K562 (cell line): ENCODE results near the gene NCOR2. TPM values are rescaled to one million over a fixed set of nuclear protein-coding genes. Genes with fewer than 3 reads are reported as not detected.
A peak's percentile ranks its signal among the peaks of the same experiment; 100 is the strongest.

ENCODE experiments used
- ARHGAP35 ChIP-seq: fragments of 450-650 bp; IDR thresholded peaks from 2 replicates; pipeline ENCODE4 v1.6.1; 2018; ENCODE audit not compliant: partially characterized antibody
- ELF2 ChIP-seq: fragments of 250-450 bp; sonication (Bioruptor Pico); IDR thresholded peaks from 2 replicates; pipeline ENCODE4 v1.5.0; 2021; ENCODE audit warnings: mild to moderate bottlenecking
- HDAC1 ChIP-seq, 2 experiments: fragments of 450-650 bp; IDR thresholded peaks; 2 replicates each; pipeline ENCODE4 v1.6.1; 2016 to 2017; ENCODE audit warnings: inconsistent platforms in 1 of 2, mild to moderate bottlenecking in 1 of 2, moderate library complexity in 1 of 2
- HMGN3 ChIP-seq: IDR thresholded peaks from 2 replicates; pipeline ENCODE4 v1.6.1; 2011; ENCODE audit warnings: borderline replicate concordance, low read depth, mild to moderate bottlenecking, mixed read lengths, low read length; ENCODE audit not compliant: insufficient read length; ENCODE audit errors: extremely low read depth
- MCM5 ChIP-seq: fragments of 450-650 bp; IDR thresholded peaks from 2 replicates; pipeline ENCODE4 v1.6.1; 2016; ENCODE audit warnings: low read depth
- NFXL1 ChIP-seq: fragments of 450-650 bp; formaldehyde crosslinking; IDR thresholded peaks from 2 replicates; pipeline ENCODE4 v1.4.0; 2021; ENCODE audit warnings: mild to moderate bottlenecking
- NFYB ChIP-seq: IDR thresholded peaks from 2 replicates; pipeline ENCODE4 v1.6.1; 2011; ENCODE audit warnings: mild to moderate bottlenecking, moderate library complexity; ENCODE audit not compliant: insufficient read length; ENCODE audit errors: extremely low read depth
- NKRF ChIP-seq: fragments of 450-650 bp; IDR thresholded peaks from 2 replicates; pipeline ENCODE4 v1.6.1; 2016; ENCODE audit warnings: borderline replicate concordance
- RBBP5 ChIP-seq: fragments of 200-600 bp; sonication (generic); IDR thresholded peaks from 2 replicates; pipeline ENCODE4 v1.6.1; 2012; ENCODE audit warnings: borderline replicate concordance, mild to moderate bottlenecking, low read length, control low read depth, inconsistent platforms; ENCODE audit not compliant: insufficient read depth, poor library complexity, severe bottlenecking
- RREB1 ChIP-seq: fragments of 250-450 bp; sonication (Bioruptor Pico); IDR thresholded peaks from 2 replicates; pipeline ENCODE4 v1.4.0; 2020
- SRSF9 ChIP-seq: fragments of 200-400 bp; formaldehyde crosslinking; IDR thresholded peaks from 2 replicates; pipeline ENCODE4 v1.6.1; 2017; ENCODE audit warnings: low read depth, low read length, borderline replicate concordance
- TFAP4 ChIP-seq: sonication (generic); formaldehyde crosslinking; IDR thresholded peaks from 2 replicates; pipeline ENCODE4 v1.8.0; 2022; ENCODE audit warnings: missing genetic modification reagents, mild to moderate bottlenecking, moderate library complexity, borderline replicate concordance
- ZNF639 ChIP-seq, 2 experiments: fragments of 200-800 bp in 1 of 2; sonication (Bioruptor generic) in 1 of 2; sonication (generic) in 1 of 2; formaldehyde crosslinking in 1 of 2; IDR thresholded peaks in 1 of 2; conservative IDR thresholded peaks in 1 of 2; 2 replicates each; pipeline versions ENCODE4 v1.5.0 to v1.6.1; 2016 to 2020; ENCODE audit warnings: missing compliant biosample characterization in 1 of 2, missing genetic modification characterization in 1 of 2, missing genetic modification reagents in 1 of 2
- polyA plus RNA-seq, 8 experiments: library from polyadenylated mRNA; depleted of rRNA in 4 of 8; stranded (reverse) in 5 of 8; unstranded in 3 of 8; fragments of >200 nt; fragmentation: Nextera tagmentation in 2 of 8; fragmentation: Illumina TruSeq in 1 of 8; extraction: Ambion mirVana in 2 of 8; extraction: Trizol in 1 of 8; gene quantifications; 2 replicates each; pipeline versions ENCODE4 v1.2.1 to v1.2.3, GENCODE V29; 2011 to 2014; ENCODE audit warnings: inconsistent platforms in 1 of 8, missing spikeins in 1 of 8
- total RNA-seq, 7 experiments: library from RNA; depleted of rRNA in 6 of 7; stranded (reverse); fragments of >200 nt in 6 of 7; fragmentation: Illumina TruSeq in 2 of 7; extraction: Trizol in 2 of 7; gene quantifications; 2 replicates each; pipeline versions ENCODE4 v1.2.1 to v1.2.3, GENCODE V29; 2011 to 2021; ENCODE audit warnings: low replicate concordance in 1 of 7

Gene NCOR2
- total and polyA plus RNA-seq, 9 of the 15 experiments (the other 6 are each of a cell fraction or from before 2014, with no cell fraction given): 0.18 to 126 (median 8.4) TPM

GRCh38 chr12:124566161-124566996, 1.0 kb downstream of the NCOR2 start (continued):
- TF ChIP-seq NKRF: 0 out of 2 replicates have a peak, but pooled peaks have one; percentile 20
- peak in 1 of 2 experiments; percentile 41; a peak in 1 of 4 replicates for TF ChIP-seq HDAC1 (IDR thresholded peaks at IDR 0.05)
- no peak for TF ChIP-seq MCM5
- TF ChIP-seq HMGN3: peak; percentile 29
- peak; percentile 55; the same call in 1 of the 2 replicates for TF ChIP-seq TFAP4 (CRISPR knock-in tag)
- TF ChIP-seq ARHGAP35: peak; percentile 9
- no peak for TF ChIP-seq NFYB
- no peak for TF ChIP-seq ZNF639 (CRISPR knock-in tag; conservative IDR thresholded peaks at IDR 0.05 in 1 of 2, IDR thresholded peaks at IDR 0.05 in 1 of 2)
- TF ChIP-seq RREB1 (CRISPR knock-in tag): no peak
- no peak for TF ChIP-seq SRSF9
- TF ChIP-seq ELF2 (CRISPR knock-in tag): 0 out of 2 replicates have a peak, but pooled peaks have one; percentile 35
- TF ChIP-seq RBBP5: peak; percentile 1
- TF ChIP-seq NFXL1: no peak
